EL (cell line): ENCODE data around the gene SIX3.
A peak's percentile ranks its signal among the peaks of the same experiment; 100 is the strongest.

Source experiments
- DNase-seq: peaks from one replicate; pipeline ENCODE4 v3.0.0-alpha.2; 2016

Gene SIX3

DNA sequence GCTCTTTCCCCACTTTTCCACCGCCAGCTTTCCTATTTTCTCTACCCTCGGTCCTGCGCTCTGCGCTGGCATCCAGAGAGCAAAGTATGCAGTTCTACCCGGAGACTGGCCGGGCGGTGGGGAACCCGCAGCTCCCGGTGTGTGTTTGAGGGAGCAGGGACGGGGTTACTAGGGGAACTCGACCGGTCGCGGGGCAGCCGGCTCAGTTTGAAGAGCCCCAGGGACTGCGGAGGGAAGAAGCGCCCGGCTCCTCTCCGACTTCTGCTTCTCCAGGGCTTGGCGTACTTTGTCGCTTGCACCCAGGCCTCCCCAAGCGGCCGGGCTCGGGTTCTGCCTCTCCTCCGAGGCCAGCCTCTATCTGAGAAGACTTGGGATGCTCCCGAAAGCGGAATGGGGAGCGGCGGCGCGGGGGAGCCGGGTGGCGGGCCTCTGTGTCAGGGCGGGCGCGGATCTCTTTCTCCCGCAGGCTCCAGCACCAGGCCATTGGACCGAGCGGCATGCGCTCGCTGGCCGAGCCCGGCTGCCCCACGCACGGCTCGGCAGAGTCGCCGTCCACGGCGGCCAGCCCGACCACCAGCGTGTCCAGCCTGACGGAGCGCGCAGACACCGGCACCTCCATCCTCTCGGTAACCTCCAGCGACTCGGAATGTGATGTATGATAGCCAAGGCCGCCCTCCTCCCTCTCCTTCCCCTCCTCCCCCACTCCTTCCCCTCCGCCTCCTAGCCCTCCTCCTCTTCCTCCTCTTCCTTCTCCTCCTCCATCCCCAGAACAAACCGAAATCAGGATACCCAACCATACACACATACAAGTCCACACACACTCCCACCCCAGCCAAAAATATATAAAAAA lies 2.8 kb downstream of the SIX3 start:
- DNase-seq = no peak

DNA sequence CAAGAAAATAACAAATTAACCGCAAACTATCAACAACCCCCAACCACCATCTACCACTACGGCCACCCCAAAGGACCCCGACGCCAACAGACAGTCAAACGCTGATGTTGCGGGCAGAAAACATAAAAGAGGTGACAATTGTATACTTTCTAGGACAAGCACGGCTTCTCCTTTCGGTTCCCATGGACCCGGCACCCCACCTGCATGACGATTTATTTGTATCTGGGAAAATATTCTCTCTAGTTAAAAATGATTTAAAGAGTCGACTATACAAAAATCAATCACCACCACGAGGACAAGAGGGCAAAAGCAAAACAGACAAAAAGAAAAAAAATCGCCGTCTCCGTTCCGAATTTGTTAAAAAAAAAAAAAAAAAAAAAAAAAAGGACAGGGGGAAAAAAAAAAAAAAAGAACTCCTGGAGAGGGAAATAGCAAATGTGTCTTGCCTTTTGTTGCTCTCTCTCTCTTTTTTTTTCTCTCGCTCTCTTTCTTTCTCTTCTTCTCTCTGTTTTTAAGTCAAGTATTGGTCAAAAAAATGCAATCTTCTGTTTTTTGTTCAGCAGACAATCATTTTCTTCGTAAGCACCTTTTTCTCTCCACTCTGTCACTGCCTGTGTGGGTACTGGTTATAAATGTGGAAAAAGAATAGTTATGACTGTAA lies 3.6 kb downstream of the SIX3 start:
- no peak for DNase-seq

DNA sequence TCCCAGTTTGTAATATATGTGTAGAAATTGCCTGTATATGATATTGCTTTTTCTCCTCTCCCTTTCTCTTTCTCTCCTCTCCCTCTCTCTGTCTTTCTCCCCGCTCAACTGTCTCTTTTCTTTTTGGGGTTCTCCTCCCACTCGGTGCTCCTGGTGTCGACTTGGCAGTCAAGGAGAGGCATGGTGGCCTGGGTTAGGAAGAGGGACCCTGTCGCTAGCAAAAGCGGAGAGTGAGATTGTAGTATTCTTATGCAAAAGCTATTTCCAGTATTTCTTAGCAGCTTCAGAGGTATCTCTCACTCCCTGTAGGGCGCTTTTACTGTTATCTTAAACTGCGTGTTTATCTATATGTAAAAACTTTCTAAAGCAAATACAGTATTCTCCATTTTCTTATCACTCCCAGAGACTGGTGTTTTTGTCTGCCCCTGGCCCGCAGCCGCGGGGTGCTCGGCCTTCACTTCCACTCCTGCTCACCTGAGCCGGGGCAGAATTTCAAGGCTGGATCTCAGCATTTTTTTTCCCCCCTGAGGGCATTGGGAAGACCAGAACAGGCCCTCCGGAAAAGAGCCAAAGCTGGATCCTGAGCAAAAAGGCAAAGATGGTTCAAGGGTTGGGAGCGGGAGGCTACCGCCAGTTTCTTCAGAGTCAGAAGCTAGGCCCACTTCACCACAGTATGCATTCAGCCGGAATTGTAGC lies 4.3 kb downstream of the SIX3 start:
- DNase-seq = no peak

DNA sequence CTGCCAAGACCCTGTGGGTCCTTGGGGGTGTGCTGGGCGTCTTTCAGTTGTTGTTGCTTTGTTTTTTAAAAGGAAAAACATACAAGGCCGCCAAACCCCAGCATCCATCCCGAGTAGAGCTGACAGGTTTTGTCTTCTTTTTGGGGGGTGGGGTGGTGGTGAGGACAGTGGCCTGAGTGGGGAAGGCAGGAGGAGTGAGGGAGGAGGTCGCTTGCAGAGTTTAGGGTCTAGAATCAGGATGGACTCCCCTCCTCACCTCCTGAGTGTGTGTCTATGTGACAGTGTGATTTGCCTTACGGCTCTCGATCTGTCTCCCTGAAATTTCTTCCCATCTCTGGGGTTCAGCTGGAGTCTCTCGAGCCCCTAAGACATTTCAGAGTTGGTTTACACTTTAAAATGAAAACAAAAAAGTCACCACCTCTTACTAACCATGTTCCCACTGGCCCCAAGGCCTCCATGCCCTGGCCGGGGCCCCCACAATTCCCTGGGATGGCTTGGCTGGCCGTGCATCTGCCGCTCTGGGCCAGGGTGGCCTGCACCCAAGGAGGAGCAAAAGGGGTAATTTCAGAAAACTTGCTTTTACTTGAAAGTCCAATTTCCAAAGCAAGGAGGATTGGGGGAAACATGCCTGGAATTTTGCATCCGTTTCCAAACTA lies 5.0 kb downstream of the SIX3 start:
- DNase-seq = no peak

DNA sequence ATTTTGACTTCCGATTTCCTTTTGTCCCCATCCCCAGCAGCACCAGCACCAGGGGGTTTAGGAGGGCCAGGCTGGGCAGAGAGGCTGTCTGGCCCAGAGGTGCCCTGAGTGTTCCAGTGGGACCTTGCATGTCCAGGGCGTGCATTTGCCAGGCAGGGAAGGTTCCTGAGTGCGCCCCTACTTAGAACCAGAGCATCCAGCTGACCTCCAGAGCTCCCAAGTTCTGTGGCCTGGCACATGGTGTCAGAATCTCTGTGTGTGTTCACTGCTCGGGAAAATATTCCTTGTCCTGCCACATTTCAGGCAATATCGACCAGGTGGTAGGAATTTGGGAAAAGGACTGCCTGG lies 5.5 kb downstream of the SIX3 start:
- no peak for DNase-seq

DNA sequence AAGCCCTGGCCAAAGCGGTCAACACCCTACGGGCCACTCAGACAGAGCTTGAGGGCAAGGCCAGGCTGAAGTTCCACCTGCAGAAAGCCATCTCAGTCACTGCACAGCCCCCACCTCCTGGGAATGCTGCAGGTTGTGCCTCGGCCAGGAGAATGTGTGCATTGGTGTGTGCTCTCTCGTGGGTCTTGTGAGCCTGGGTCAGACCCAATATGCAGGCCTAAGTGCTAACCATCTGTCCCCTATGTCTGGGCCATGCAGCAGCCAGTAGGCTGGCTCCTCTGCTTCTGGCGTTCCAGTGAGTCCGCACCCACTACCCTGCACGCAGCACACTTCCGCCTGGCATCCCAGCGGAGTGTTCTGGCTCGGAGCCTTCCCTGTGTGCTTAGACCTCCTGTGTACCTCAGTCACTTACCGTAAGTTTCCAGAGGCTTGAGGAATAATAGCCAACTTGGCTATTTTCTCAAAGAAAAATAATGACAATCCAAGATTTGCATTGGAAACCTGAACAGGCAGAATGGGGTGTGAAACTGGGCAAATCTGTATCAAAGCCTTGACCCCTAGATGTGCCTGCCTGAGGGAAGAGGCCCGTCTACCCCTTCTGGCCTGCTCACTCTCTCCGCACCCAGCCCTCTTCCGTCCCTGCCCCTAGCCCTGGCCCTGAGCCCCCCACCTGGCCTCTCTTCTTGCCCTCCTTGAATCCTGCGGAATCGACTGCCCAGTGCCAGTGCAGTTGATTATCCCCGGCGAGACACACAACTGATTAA lies 7.2 kb downstream of the SIX3 start:
- no peak for DNase-seq

DNA sequence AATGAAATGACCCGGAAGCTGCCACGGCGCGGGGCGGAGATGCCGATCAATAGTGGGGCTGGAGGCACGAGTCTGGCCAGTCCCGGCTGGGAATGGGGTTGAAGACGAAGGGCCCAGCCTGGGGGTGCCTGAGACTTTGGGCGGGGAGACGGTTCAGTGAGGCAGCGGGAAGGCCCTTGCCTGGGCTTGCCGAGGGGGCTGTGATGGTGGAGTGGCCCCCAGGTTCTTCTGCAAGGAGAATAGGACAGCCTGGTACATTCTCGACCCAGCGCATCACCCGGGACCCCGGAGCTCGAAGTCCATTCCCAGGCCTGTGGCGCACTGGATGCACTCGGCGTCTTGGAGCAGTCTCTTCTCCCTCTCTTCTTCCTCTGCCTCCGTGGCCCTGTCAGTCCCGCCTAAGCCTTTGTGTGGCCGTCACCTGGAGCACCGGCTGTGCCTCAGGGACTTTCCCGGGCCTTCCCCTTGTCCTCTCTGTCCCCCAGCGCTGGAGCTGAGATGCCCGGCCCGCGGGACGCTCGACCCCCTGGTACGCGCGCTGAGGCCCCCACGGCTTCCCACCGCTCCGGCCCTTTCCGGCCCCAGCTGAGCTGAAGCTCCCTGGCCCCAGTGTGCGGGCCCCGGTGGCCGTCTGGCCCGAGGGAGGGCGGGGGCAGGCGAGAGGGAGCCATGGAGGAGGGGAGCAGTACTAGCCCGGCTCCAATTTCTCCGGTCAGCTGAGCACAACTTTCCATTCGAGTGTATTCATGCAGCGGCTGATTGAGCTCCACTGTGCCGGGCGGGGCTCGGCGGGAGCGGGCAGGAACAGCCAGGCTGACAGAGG lies 8.0 kb downstream of the SIX3 start:
- DNase-seq = no peak

DNA sequence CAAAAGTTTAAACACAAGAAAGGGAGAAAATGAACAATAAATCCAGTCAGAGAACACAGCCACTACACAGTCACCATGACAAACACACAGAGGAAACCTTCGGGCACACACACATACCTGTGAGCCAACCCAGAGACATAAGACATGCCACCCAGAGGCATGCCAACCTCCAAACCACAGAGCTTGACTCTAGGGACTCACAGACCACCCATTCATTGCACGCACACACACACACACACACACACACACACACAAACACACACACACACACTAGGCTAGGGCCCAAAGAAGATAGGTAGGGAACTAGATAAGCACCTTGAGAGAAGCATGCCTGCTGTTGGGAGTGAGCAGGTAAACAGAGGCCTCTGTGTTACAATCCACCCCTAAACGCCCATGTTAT lies 9.1 kb downstream of the SIX3 start:
- no peak for DNase-seq

DNA sequence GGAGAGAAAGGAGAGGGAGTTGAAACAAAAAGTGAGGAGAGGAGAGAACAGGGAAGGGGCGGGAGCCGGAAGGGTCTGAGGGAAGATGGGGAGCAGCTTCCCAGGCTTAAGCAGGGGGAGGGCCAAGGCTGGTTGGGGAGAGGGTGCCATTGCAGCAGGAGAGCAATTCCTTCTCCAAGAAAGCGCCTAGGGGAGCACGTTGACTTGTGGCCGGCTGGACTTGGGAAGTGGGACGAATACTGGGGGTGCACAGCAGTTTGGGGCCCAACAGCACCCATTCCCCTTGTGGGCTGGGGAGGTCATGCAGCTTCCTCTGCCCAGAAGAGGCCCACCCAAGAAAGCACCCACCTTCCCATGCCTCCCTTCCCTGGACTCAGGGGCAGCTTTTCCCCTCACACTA lies 9.6 kb downstream of the SIX3 start:
- no peak for DNase-seq

DNA sequence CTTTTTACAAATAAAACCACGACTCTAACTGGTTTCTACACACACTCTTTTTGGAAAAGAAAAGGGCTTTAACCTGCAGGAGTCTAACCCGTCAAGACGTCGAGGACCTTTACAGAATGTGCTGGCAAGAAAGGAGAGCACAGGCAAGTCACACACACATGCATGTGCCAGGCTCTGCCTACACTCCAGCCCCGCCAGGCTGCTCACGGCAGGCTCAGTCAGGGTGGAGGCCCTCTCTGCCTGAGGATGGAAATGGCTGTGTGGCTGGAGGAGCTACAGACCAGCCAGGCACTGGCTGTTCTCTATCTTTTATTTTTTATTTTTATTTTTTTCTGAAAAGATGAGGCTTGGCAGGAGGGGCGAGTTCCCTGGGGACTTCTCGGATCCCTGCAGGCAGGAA lies 10.2 kb downstream of the SIX3 start:
- no peak for DNase-seq

DNA sequence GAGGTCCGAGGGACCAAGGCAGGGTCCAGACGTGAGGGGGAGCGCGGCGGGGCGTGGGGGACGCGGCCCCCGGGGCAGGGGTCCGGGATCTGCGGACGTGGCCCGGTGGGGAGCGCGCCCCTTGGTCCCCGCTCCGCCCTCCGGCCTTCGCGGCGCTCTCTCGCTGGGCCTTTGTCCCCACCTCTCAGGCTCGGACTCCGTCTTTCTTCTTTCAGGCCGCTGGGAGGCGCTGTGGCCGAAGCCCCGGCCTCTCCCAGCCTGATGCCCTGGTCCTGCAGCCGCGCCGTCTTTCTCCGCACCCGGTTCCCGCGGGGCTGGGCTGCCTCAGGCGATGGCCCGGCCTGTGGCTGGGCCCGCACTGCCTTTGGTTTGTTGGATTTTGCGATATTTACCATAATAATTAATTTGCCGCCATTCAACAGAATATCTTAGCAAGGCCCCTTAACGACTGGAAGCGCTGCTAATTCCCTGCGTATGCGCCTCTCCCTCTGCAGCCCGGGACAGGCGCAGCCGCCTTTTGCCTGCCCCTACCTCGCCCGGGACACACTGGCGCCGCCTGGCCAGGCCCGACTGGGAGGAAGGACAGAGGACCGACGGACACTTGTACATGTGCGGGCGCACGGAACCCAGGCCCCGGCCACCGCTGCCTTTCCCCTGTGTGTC lies 10.8 kb downstream of the SIX3 start:
- peak; percentile 58 for DNase-seq

DNA sequence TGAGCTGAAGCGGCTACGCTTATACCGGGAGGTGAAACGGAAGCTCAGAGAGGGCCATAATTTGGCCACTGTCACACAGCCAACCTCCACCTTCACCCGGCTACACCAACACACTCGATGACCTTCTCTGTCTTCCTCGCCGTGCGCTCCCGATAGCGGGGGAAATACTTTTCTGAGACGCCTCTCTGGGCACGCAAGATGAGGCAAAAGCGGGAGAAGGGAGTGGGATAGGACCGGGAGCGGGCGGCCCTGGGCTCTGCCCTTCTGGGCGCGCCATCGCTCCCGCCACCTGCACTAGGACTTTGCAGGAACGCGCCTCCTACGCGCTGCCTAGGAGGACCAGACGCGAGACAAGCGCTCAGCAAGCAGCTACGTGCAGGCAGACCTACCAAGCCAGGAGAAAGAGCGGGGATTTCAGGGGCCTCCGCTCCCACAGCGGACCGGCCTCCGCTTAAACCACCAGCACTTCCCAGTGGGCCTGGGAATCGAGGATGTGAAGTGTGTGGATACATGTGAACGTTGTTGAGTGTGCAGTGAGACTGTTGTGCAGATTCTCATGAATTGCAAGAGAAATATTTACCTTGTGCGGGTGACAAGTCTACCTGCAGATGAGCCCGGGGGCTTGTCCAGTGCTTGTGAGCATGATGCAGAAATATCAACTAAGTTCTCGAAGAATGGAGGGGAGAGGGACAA lies 11.4 kb downstream of the SIX3 start:
- no peak for DNase-seq

DNA sequence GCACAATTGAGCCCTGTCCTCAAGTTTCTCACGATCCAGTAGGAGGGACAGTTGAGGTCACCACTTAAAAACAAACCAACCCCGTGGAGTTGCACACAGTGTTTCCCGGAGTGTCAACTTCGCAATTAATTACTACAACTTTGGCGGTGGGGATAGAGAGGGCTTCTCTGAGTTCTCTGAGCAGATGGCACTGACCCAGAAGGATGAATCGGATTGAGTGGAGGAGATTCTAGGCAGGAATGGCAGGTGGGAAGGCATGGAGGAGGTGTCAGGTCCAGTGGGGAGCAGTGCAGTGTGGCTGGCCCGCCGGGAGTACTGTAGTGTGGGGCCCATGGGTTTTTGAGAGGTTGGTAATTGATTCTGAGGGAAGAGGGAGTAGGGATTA lies 12.0 kb downstream of the SIX3 start:
- no peak for DNase-seq

DNA sequence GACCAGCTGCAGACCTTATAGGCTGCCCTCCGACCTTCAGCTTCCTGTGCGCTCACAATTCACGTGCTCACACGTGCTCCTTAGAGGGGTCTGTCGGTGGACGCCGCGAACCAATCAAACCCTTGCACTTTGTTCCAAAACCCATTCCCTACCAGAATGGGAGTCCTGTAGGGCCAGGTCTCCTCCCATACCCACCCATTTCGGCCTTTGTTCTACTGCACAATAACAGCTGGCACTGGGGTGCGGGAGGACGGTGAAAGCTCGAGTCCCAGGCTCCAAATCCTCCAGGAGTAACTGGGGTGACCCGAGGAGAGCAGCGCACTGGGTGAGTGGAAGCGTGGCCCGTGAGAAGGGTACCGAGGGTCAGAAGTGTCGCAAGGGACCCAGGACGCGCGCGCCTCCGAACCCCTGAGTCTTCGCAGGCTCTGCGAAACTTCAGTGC lies 13.0 kb downstream of the SIX3 start:
- no peak for DNase-seq

DNA sequence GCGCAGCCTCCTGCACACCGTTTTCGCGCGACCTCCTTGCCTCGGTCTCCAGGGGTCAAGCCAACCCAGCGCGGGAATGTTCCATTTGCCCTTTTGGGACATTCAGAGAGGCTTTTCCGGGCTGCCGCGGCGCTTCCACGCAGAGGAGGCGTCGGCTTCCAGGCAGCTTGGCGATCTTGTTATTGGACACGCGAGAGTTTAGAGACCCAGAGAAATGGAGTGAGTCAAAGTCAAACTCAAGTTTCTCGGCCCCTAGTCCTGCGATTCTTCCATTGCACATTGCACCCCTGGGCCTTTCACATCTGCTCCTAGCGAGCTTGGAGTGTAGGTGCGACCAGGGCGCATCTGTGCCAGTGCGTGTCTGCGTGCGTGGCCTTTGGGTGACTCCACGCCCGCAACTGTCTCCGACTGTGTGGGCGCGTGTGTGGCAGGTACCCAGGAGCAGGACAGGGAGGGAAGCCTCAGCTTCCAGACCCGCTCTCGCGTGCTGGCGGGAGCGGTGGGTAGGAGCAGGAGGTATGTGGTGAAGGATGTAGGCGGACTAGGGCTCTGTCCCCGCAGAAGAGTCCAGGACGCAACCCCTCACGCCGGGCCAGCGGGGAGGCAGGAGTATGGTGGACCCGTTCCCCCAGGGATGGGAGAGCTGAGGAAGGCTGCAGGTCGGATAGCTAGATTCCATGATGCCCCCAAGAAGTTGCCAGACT lies 13.5 kb downstream of the SIX3 start:
- no peak for DNase-seq

DNA sequence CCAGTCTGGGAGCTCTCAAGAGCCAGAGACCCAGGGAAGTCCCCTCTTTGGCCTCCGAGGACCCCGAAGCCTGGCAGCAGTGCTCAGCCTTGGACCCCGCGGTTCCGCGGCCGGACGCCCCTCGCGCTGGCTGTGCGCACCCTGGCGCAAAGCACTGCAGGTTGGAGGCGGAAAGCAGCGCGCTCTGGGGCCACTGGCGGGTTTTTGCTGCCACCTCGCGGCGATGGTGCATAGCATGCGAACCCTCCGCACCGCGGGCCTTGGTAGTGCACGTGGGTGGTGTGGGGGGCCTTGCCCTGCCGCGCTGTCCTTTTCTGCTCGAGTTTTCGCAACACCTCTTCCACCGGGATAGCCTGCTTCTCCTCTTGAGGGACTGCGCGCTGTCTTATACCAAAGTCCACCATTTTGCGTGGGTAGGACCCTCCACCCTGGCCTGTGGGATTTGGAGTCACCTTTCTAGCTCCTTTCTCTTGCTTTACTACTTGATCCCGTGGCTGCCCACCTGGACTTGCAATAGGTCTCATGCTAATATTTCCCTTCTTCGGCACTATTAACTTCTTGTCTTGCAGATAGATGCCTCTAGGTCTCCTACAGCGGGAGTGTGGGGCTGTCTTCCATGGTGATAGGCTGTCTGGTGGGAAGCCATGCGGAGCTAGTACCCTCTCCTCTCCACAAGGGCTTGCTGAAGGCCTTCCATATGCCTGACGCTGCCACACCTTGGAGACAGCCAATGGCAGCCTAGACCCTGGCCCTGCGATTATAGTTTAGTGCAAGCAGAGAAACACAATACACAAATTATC lies 14.3 kb downstream of the SIX3 start:
- DNase-seq = peak; percentile 65

DNA sequence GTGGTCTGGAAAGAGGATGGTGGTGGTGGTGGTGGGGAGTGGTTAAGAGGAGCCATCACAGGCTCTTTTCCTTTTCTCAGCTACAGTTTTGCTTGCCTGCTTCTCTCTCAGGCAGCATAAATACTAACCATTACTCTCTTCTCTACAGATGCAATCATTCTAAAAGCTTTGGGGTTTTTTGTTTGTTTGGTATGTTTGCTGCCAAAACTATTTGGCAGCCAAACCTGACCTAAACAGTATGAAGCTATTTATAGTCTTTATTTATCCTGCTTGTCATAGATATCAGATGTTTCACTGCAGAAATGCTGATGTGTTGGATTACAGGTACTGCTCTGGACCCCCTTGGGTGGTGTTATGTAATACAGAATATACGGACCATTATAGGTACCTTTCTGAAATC lies 15.3 kb downstream of the SIX3 start:
- DNase-seq = no peak

DNA sequence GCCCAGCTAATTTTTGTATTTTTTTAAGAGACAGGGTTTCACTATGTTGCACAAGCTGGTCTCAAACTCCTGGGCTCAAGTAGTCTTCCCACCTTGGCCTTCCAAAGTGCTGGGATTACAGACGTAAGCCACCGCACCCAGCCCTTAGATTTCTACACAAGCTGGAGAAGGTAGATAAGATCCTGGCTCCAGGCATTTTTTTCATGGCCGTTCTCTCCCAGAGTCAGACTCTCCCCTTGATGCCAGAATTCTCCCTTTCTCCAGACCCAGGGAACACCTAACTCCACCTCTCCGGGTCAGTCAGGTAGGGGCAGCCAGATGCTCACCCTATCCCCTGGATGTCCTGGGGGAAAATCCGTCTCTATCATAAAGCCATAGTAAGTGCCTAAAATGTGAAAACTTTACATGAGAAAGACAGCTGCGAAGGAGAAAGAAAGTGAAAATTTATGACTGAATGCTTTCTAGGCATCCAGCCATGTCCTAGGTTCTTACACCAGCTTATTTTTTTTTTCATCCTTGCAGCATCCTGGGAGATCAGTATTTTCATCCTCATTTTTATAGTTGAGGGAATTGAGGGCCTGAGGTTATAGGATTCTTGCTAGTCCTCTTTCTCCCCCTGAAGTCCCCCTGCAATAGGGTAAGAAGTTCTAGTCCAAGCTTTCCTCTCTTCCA lies 16.3 kb downstream of the SIX3 start:
- DNase-seq = no peak

DNA sequence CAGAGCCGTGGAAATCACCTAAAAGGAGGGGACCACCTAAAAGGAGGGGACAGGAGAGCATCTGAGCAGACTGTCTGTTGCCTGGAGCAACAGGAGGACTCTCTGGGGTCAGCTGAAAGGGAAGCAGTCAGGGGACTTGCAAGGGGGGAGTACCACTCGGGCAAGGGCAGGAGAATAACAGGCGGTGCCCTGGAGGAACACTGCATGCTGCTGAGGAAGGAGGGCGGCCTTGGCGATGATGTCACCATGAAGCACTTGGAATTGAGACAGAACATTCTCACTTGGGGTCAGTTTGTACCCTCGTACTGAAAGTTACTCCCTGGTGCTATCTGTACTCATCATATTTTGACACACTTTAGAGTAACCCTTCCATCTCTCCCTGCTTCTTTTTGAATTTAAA lies 18.4 kb downstream of the SIX3 start:
- DNase-seq = peak; percentile 21
